Mesothelial cell of epicardium (in vitro differentiated cells): Measurements from ENCODE around the gene CAMK1. TPM values are rescaled to one million over a fixed set of nuclear protein-coding genes. Genes with fewer than 3 reads are reported as not detected.

ENCODE experiments used
- DNase-seq, 2 experiments: peaks; one replicate each; pipeline ENCODE4 v3.0.0; 2021; ENCODE audit warnings: low spot score in 2 of 2; ENCODE audit not compliant: unreplicated experiment in 2 of 2
- H3K27ac Mint-ChIP-seq: 2 replicates; pipeline ENCODE4 v1.8.0; 2021; ENCODE audit warnings: mixed read lengths
- H3K27me3 Mint-ChIP-seq: 2 replicates; pipeline ENCODE4 v1.8.0; 2021; ENCODE audit warnings: low read depth, mixed read lengths
- H3K36me3 Mint-ChIP-seq: 2 replicates; pipeline ENCODE4 v1.8.0; 2021; ENCODE audit warnings: mixed read lengths
- H3K4me1 Mint-ChIP-seq: 2 replicates; pipeline ENCODE4 v1.8.0; 2021; ENCODE audit warnings: mixed read lengths
- H3K4me3 Mint-ChIP-seq: 2 replicates; pipeline ENCODE4 v1.8.0; 2021; ENCODE audit warnings: mild to moderate bottlenecking, moderate library complexity, mixed read lengths
- H3K9me3 Mint-ChIP-seq: 2 replicates; pipeline ENCODE4 v1.8.0; 2021; ENCODE audit warnings: mixed read lengths
- CTCF ChIP-seq: fragments of 200-600 bp; sonication (generic); IDR thresholded peaks from one replicate; pipeline ENCODE4 v1.5.0; 2021; ENCODE audit warnings: antibody characterized with exemption; ENCODE audit not compliant: unreplicated experiment
- total RNA-seq: library from RNA; stranded (reverse); gene quantifications from 3 replicates; pipeline ENCODE4 v1.2.1, GENCODE V29; 2021

The CAMK1 gene
- 9.7 to 11.3 TPM (median 10.8 TPM) in 3 replicates for total RNA-seq

GRCh38 chr3:9769426-9770275, at the start of gene CAMK1:
CAMK1 (minus strand) TSS chr3:9769947; CDS start chr3:9767749, 2,198 bp downstream.
- no peak for TF ChIP-seq CTCF
- Mint-ChIP-seq H3K4me3 (peak within 1 kb of the TSS; percentile 74), H3K9me3 (no peaks in the 10 kb centered on the region), H3K27ac (peak within 1 kb of the TSS; percentile 72), H3K4me1 (peaks cover 16% of the 10 kb centered on the region), H3K27me3 (no peaks in the 10 kb centered on the region), H3K36me3 (peaks cover 3% of the 10 kb centered on the region)
- DNase-seq, result peak; percentile 66 to 83

DNA sequence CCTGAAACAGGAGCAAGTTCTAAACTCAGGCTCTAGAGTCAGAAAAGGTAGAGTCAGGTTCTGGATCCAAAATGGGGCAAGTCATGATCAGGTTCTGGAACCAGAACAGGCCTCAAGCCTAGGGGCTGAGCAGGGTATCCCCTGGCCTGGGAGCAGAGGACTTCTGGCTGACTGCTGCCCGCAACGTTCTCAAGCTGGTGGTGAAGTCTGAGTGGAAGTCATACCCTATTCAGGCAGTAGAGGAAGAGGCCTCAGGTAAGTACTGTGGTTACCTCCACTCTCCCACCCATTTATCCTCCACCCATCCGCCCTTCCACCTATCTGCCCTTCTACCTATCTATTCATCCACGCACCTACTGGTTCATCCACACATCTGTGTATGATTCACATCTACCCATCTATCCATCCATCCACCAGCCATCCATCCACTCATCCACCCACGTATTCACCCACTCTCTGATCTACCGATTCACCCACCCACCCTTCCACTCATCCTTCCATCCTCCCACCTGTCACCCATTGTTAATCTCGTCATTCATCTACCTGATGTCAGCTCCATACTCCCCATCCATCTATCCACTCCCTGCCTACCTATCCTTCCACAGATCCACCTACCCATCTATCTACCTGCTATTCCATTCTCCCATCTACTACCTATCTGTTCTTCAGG, 49.1 kb upstream of the CAMK1 start:
- Mint-ChIP-seq H3K36me3 (peaks cover 11% of the 10 kb centered on the region), H3K4me1 (no peaks in the 10 kb centered on the region), H3K4me3 (no peak overlapping the region), H3K9me3 (no peaks in the 10 kb centered on the region), H3K27ac (no peak overlapping the region), H3K27me3 (no peaks in the 10 kb centered on the region)
- no peak for TF ChIP-seq CTCF
- no peak for DNase-seq

DNA sequence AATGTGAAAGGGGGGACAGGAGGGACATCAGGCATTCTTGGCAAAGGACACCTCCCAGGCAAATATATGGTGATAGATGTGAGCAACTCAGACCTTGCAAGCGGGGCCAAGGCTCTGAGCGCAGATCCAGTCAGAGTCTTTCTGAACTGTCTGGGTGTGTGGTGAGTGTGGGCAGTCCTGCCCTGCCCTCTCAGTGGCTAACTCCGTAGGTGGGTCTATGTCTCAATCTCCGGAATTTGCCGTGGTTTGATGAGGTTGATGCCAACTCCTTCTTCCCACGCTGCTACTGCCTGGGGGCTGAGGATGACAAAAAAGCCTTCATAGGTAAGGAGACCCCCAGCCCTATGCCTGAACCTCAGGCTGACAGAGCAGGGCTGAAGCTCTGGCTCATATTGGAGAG, 47.7 kb upstream of the CAMK1 start:
- no peaks in the 10 kb centered on the region for H3K4me1 Mint-ChIP-seq
- no peak overlapping the region for H3K27ac Mint-ChIP-seq
- no peak for TF ChIP-seq CTCF
- no peak overlapping the region for H3K4me3 Mint-ChIP-seq
- H3K27me3 Mint-ChIP-seq, result no peaks in the 10 kb centered on the region
- no peaks in the 10 kb centered on the region for H3K9me3 Mint-ChIP-seq
- H3K36me3 Mint-ChIP-seq, result peaks cover 16% of the 10 kb centered on the region
- no peak for DNase-seq

DNA sequence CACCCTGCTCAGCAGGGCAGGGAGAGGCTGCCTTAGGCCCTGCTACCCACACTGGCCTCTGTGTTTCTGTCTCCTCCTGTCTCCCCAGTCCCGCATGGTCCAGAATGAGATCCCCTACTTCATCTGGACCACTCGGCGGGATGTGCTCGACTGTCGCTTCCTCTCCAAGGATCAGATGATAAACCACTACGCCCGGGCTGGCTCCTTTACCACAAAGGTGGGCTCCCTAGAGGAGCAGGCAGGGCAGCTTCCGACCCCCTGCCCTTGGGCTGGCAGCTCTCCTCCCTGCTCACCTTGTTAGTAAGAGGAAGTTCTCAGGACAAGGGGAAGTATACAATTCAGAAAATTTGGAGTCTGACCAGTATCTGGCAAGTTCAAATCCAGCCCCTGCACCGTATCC, 46.2 kb upstream of the CAMK1 start:
- Mint-ChIP-seq H3K9me3 (no peaks in the 10 kb centered on the region), H3K27me3 (no peaks in the 10 kb centered on the region), H3K4me1 (peaks cover 8% of the 10 kb centered on the region), H3K36me3 (peaks cover 12% of the 10 kb centered on the region), H3K4me3 (no peak overlapping the region), H3K27ac (no peak overlapping the region)
- no peak for TF ChIP-seq CTCF
- DNase-seq, result no peak

- H3K36me3 Mint-ChIP-seq, result peaks cover 5% of the 10 kb centered on the region
- H3K4me1 Mint-ChIP-seq, result peaks cover 22% of the 10 kb centered on the region
- no peak overlapping the region for H3K27ac Mint-ChIP-seq
- H3K27me3 Mint-ChIP-seq, result no peaks in the 10 kb centered on the region
- no peaks in the 10 kb centered on the region for H3K9me3 Mint-ChIP-seq
- DNase-seq, result no peak
- no peak overlapping the region for H3K4me3 Mint-ChIP-seq
- no peak for TF ChIP-seq CTCF
These were observed 43.2 kb upstream of the CAMK1 start for GRCh38 chr3:9812870-9813483.
